Measurements from ENCODE around the gene FAM9A. TPM values are rescaled to one million over a fixed set of nuclear protein-coding genes. Genes with fewer than 3 reads are reported as not detected.

Gene FAM9A
- not detected for polyA plus RNA-seq (2013, experiment 1 of 2; ENCODE audit: insufficient read length)
- not detected for polyA plus RNA-seq (2013, experiment 2 of 2; ENCODE audit: insufficient read length)

DNA sequence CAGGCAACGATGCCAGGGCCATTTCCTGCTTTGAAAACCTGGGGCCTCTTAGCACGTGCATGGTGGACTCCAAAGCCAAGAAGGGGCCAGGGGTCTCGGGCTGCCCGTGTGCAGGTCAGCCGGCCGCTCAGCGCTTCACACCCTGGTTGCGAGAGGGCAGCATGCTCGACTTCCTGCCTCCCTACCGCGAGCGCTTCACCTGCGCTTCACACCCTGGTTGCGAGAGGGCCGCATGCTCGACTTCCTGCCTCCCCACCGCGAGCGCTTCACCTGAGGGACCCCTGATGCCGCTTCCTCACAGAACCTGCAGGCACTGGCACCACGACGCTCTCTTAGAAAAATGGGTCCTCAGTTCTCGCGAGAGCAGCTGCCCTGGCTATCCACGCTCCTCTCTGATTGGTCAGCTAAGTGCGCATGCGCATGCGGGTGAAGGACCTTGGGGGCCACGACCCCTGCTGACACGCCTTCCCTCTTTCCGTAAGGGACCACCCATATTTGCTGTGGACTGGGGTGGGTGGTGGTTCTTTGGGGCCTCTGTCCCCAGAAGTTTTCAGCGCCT is at the start of gene FAM9A:
FAM9A (minus strand) TSS at position 343 of the 559 bp plus-strand sequence. CDS start 1,212 bp downstream, outside the sequence.
- no peak for DNase-seq

DNA sequence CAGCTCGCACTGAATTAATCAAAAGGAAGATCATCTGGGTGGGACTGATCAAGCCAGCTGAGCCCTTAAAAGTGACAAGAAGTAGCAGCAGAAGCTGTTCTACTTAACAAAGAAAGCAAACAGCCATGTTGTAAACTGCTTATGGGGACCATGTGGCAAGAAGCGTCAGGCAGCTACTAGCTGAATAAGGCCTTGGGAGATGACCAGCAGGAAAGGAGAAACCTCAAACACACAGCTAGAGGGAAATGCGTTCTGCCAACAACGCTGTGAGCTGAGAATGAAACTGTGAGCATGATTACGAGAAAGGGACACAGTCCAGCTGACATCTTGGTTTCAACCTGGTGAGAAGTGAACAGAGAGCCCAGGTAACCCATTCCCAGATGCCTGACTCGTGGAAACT is 49.3 kb upstream of the FAM9A start:
- no peak for DNase-seq

DNA sequence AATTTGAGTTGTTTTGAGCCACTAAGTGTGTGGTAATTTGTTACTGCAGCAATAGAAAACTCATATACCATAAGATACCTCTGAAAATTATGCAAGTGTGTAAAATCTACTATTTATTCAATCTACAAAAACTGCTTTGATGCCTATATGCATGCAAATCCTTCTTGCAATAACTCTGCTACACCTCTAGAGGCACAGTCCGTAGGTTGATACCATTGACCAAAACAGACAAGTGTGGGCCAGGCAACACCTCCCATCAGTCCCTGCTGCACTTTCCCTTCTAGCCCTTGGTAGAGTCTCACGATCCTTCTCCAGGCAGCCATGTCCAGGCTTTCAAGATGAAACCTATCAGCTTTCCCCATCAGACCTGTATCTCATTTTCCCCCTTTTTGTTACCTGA is 48.8 kb upstream of the FAM9A start:
- DNase-seq, result no peak

DNA sequence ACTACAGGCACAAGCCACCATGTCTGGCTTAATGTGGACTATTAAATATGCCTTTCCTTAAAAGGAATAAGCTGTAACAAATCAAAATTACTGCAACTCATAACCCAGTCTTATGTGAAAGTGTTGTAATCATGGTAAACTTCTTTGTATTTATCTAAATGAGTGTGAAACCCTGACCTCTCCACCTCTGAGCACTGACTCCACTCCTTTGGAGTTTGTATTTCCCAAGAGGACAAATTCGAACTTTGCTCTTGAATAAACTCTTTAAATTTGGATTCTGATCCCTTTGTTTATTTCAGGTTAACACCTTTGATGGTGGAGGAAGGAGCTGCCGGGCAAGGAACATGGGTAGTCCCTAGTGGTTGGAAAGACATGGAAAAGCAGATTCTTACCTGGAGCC is 48.3 kb upstream of the FAM9A start:
- DNase-seq, result no peak

DNA sequence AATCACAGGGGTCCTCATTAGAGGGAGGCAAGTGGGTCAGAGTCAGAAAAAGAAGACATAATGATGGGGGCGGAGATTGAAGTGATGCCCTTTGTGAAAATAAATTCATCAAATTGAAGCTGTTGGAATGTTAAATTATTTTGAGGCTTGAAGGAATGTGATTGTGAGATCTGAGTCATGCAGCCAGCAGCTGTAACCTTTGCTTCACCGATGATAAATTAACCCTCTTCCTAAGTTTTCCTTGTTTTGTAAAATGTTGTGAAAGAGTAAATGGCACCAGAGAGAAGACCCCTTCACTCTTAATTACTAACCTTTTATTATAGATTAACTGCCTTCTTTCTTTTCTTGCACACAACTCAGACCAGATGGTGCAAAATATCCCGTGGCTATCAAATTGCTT is 47.7 kb upstream of the FAM9A start:
- peak; percentile 4 for DNase-seq

DNA sequence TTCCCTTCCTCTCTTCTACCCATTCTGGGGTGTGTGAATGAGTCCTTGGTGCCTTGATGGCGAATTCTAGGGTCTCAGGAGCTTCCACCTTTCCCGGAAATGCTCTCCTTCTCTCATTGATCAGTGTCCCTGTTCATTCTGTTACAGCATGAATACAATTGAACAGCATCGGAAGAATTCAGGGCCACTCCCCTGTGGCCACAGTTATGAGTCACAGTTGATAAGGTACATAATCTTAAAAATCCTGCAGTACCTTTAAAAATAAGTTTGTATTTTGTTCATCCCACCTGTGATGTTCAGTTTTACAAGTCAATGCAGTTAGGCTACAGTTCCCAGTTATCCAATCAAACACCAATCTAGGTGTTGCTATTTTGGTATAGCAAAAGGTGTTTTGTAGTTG is 47.3 kb upstream of the FAM9A start:
- no peak for DNase-seq

DNA sequence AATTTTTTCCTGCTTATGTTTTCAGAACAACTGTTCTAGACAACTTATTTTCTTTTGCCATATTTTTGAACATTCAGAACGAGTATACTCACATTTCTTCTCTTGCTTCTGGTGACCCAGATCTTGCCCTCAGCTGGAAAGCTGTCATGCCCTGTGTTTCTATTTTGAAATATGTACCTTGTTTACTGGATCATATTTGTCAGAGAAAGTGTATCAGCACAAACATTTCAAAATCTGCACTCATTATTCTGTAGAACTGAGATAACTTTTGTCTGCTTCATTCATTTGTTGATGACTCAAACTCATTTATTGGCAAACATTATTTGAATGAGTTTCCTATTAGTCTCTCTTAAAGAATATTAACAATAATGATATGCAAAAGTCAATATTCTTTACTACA is 46.2 kb upstream of the FAM9A start:
- no peak for DNase-seq

DNA sequence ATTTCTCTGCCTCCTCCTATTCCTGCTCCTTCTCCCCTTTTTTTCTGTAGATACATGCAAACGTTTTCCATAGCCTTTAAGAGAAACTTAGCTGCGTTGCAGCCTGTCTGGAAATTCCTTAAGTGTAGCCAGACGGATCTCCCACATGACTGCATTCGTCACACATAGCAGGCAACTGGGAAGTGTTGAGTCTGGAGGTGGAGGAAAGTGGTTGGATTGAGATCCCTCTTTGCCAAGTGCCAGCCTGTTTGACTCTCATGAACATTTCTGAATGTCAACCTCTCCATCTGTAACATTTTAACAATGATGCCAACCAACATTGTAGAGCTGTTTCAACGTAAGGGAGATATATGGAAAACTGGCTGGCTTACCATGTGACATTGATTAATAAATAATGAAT is 45.1 kb upstream of the FAM9A start:
- DNase-seq, result no peak

DNA sequence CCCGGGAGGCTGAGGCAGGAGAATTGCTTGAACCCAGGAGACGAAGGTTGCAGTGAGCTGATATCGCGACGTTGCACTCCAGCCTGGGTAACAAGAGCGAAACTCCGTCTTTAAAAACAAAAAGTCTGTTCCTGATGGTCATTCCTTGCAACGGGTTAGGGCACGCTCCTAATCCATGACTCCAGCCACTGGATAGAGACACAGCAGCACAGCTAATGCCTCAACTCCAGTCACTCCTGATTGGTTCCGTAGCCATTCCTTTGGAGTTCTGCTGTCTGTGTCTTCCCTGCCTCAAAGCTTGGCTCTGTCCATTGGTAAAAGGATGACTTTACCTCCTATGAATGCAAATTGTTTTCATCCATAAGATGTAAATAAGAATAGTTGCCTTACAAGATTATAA is 44.3 kb upstream of the FAM9A start:
- no peak for DNase-seq

DNA sequence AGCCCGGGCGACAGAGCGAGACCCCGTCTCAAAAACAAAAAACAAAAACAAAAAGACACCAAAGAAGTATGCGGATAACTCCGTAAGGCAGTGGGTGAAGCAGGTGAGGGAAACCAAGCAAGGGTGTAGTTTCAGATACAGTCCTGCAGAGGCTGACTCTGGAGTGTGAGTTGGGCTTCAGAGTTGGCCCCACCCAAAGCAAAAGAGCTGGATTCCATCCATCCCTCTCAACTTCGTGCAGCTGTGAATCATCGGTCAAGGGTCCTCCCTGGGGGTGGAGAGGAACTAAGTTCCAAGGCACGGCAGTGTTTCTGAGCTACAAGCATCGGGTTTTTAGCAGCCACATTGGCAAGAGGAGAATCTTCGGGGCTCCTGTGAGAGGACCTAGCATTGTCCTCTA is 43.9 kb upstream of the FAM9A start:
- peak; percentile 29 for DNase-seq

DNA sequence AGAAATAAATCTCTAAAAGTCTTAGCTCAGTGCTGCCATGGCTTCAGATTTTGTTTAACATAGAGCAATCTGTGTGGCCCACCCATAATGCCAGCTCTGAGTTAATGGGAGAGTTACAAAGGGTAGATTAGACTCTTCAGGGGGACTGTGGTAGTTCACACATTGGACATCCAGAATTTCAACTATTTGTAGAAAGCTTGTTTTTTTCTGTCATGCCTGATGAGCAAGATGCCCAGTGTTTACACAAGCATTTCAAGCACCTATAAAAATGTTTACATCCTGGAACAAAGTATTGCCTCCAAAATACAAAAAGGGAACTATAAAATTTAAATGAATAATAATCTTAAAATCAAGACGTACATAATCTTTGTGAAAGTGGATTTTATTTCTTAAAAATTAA is 43.0 kb upstream of the FAM9A start:
- no peak for DNase-seq

DNA sequence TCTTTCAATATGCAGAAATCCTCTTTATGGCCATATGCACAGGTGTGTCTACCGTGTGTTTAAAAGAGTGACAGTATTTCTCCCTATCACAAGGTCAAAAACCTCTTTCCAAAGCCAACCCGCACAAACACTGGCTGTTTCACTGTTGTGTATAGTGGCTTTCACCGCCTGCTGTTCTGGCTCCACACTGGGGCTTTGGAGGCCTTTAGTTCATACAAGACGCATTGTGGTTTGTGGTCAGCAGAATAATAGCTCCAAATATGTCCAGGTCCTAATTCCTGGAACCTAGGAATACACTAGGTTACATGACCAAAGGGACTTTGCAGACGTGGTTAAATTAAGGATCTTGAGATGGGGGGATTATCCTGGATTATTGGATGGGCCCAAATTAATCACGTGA is 40.7 kb upstream of the FAM9A start:
- DNase-seq, result no peak

DNA sequence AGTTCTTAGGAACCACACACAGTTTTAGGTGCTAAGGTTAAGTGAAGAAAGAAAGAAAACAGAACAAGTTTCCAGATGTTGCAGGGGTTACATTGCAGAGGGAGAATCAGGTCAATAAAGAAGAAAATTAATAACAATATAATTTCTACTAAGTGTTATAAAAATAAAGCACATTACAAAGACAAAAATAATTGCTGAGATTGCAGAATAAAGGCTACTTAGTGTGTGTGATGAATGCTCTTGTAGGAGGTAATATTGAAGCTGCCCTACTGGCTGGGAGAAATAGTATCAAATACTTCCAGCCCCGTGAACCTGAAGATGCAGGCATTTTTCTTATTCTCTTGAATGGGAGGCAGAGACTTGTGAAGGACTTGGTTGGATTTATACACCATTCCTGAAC is 33.2 kb upstream of the FAM9A start:
- no peak for DNase-seq

DNA sequence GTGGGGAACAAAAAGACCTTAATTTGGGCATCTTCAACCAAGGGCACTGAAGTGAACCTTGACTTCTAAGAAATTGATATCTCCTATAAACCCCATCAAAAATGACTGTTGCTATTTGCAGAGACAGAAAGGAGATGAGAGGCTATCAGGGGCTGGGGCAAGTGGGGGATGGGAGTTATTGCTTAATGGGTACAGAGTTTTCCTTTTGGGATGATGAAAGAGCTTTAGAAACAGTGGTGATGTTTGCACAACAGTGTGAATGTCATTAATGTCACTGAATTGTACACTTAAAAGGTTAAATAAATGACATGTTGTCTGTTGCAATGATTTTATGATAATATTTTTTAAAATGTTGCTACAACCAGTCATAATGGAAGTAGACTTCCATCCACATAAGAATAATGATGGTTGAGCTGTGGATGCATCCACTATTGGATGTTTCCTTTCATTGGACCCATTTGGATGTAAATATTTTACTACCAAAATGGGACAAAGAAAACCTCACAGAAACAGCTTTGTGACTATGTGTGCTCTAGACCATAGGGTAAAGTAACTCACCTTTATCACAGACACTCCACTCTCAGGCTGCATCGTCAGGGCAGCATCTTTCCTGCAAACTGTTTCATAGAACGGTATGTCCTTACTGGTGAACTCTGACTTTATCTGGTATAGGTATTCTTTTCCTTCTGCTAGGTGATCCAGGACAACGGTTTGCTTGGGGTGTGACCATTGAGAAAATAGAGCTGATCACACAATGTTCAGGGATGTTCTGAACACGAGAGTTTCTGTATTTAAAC is 31.6 kb upstream of the FAM9A start:
- no peak for DNase-seq

DNA sequence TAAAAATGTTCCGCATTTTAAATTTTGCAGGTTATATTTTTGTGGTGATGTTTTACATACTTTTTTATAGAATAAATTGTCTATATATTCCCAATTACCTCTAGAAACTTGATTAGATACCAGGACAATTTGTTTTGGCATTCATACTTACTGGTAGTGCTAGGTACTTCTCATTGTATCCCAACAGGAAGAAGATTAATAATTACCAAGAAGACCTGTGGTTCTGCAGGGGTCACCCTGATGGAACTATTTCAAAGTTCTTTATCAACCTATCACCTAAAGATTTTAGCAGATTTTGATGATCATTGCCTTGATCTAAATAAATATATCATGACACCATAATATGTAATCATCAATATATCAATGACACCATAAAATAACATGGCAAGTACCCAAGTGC is 22.5 kb upstream of the FAM9A start:
- DNase-seq, result no peak

DNA sequence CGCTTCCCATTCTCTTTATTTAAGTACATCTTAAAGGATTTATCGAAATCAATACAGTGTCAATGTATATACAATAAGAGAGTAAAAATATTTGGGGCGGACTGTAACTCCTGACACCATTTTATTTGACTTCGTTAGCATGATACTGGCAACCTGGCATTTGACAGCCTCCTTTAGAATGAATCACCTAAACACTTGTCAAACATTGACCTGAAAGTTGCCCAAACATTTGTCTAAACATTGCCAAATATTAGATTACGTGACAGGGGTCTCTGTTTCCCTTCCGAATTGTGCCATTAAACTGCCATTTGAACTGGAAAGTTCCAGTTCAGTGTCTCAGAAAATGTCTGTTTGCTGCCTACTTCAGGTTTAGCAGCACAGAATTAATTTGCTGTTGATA is 20.8 kb upstream of the FAM9A start:
- DNase-seq, result no peak

DNA sequence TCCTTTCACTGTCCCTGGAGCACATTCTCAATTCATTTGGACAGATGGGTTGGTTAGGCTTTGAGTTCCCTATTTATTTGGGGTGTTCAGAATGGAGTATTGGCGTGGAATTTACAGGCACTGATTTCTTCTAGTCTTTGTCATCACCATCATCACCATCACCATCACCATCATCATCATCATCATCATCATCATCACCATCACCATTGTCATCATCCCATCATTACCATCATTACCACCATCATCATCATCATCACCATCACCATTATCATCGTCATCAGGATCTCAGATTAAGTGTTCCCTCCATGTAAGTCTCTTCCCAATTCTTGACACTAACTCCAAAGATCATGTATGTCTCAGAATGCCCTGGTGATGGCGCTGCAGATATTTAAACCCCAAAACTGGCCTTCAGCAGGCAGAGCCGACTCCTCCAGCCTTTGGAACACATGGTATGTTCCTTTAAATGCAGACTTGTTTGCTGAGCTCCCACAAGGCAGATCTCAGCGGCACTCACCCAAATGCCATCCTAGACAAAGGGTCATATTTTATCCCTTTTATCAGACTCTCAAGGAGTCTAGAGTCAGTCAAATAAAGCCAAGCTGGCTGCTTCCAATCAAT is 19.8 kb upstream of the FAM9A start:
- DNase-seq, result no peak

DNA sequence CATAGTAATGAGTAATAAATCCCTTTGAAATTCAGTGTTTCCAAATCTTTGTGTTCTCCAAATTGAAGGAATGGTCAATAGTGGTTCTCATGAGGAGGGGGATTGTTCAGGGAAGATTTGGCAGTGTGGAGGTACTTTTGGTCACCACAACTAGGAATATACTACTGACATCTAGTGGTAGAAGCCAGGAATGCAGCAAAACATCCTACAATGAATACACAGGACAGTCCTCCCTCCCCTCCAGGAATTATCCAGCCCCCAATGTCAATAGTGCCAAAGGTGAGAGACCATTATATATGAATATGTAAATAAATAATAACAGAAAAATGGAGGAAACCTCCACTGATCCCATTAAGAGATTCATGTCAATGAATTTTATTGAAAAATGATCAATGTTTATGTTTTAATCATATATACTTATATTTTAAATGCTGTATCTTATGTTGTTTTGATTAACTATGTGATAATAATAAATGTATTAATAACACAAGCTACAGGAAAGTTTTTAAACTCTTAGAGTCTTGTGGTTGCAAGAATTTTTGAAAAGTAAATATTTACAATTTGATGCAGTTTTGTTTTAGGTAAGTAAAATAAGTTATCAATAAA is 14.4 kb upstream of the FAM9A start:
- peak; percentile 37 for DNase-seq

DNA sequence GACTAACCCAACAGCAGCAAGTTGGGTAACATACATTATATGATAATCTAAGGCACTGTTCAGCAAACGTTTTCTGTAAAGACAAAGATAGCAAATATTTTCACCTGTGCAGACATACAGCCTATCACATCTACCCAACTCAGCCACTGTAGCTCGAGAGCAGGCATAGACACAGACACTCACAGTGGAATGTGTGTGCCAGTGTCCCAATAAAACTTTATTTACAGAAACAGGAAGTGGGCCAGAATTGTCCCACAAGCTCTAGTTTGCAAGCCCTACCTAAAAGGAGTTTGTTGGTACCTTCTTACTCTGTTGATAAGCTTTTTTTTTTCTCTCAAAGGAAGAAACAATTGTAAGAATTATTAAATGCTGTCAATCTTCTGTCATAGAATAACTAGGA is 11.9 kb upstream of the FAM9A start:
- DNase-seq, result no peak

DNA sequence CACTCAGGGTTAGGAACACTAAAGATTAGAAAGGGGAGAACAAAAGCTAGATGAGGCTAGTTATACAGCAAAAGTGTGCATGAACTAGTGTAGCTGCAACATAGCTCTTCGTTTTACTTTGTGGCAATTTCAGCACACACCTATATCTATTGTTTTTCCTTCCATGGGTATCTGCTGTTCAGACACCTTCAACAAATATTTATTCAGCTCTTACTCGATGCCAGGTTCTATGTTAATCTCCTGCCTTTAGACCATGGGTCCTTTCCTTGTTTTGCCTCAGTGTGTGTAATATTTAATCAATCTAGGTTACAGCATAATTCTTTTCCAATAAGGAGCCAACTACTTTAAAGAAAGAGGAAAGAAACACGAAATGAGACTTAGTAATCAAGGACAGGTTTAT is 10.4 kb upstream of the FAM9A start:
- no peak for DNase-seq

DNA sequence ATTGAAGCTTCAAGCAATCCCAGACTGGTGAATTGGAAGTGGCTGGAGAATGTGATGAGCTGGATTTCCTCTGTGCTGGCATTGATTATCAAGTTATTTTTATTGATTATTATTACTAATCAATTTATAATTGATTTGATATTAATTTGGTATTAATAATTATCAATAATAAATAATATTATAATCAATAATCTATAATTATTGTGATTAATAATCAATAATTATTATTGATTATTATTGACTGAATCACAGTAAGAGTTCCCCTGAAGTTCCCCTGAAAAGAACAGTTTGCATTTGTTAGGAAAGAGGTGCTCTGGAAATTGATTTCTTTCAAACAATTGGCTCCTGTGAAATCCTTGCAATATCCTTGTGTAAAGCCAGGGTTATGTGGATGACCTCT is 7.5 kb upstream of the FAM9A start:
- DNase-seq, result no peak

DNA sequence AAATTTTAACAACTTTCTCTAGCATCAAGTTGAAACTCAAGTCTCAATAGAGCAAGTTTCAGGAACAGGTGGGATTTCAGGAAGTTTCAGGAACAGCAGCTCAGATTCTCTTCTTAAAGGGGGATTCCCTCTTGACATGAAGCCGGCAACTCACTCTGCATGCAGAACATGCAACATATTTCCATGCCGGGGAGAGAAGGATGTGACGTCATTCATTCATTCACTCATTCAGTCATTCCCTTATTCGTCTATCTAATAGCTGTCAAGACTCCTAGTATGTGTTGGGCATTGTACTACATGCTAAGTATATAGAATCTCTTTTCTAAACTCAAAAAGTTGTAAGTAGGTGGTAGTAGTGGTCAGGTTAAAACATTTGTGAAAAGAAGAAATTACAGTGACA is 4.8 kb upstream of the FAM9A start:
- no peak for DNase-seq

DNA sequence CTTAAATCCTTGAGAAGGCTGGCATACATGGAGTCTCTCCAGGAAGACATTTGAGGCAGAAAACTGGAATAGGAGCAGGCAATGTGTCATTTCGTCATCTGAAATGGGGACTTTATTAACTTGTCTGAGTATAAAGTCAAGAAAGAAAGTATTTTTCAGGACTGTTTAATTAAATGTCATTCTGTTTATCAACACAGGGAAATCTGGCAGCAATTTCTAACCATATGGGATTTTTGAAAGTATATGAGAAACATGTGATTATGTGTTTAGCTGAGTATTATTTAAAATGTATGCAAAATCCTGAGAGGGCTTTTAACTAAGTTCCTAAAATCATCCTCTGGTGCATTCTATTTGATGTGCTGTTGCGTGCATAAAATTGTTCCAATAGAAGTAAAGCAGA is 3.9 kb upstream of the FAM9A start:
- DNase-seq, result no peak

DNA sequence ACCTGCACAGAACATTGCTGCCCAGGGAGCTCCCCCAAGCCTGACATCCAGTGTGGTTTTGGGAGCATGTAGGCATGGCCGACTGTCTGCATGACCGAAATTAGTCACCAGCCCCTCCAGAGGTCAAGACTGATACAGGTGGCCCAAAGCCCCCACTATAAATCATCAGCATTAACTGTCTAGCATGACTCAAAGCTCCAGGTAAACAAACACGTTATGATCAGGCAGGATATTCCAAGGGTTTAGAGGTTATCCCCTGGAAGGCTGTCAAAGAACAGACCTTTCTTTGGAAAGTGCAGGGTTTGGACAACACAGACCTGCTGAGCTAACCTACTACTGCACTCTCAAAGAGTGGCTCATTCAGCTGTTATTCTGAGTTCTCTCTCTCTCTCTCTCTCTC is 2.1 kb upstream of the FAM9A start:
- no peak for DNase-seq
